Retinal pigment epithelial cell (primary cell): ENCODE data around the gene RPS3.
A peak's percentile ranks its signal among the peaks of the same experiment; 100 is the strongest.

Source experiments
- DNase-seq: peaks from one replicate; pipeline ENCODE4 v3.0.0-alpha.2; 2010; ENCODE audit warnings: low read depth
- H3K4me3 ChIP-seq: 2 replicates; pipeline ENCODE4 v1.5.1; 2011; ENCODE audit warnings: mild to moderate bottlenecking, low read length, control low read depth, moderate library complexity
- CTCF ChIP-seq: conservative IDR thresholded peaks from 2 replicates; pipeline ENCODE4 v1.5.1; 2011; ENCODE audit warnings: low read depth, low read length, control low read depth, inconsistent platforms

Gene RPS3

GRCh38 chr11:75427181-75427580, 27.9 kb downstream of the RPS3 start:
- no peak for DNase-seq
- H3K4me3 ChIP-seq, result no peak overlapping the region
- TF ChIP-seq CTCF, result no peak

GRCh38 chr11:75428281-75428724, 29.0 kb downstream of the RPS3 start:
- DNase-seq, result peak; percentile 78
- H3K4me3 ChIP-seq, result peak overlapping the region; percentile 46
- TF ChIP-seq CTCF, result no peak

- no peak for TF ChIP-seq CTCF
- H3K4me3 ChIP-seq, result no peak overlapping the region
- DNase-seq, result no peak
Observed at GRCh38 chr11:75428989-75429640, 29.8 kb downstream of the RPS3 start.

- DNase-seq, result no peak
- no peak for TF ChIP-seq CTCF
- no peak overlapping the region for H3K4me3 ChIP-seq
Observed at GRCh38 chr11:75429641-75429901, 30.3 kb downstream of the RPS3 start.

GRCh38 chr11:75429902-75430713, 30.8 kb downstream of the RPS3 start:
- no peak for TF ChIP-seq CTCF
- DNase-seq, result no peak
- no peak overlapping the region for H3K4me3 ChIP-seq

GRCh38 chr11:75430714-75431532, 31.6 kb downstream of the RPS3 start:
- H3K4me3 ChIP-seq, result no peak overlapping the region
- no peak for TF ChIP-seq CTCF
- DNase-seq, result no peak
